ENCODE results near the gene CYP3A5. TPM values are rescaled to one million over a fixed set of nuclear protein-coding genes. Genes with fewer than 3 reads are reported as not detected.

CYP3A5 gene
- total and polyA plus RNA-seq, 12 donors = 0.03 TPM; not detected in 11

GRCh38 chr7:99719996-99720769 is 40.4 kb upstream of the CYP3A5 start:
- Histone ChIP-seq H3K36me3 (no peaks in the 10 kb centered on the region), H3K27ac (no peak overlapping the region), H3K4me1 (no peaks in the 10 kb centered on the region), H3K4me3 (no peak overlapping the region), H3K27me3 (no peaks in the 10 kb centered on the region), H3K9me3 (peaks cover 0 to 10% (median 0%) of the 10 kb centered on the region in 11 donors)
- DNase-seq (no peak), ATAC-seq (no peak)
- intact Hi-C loops (cut with DNase I) = loop anchor here in 1 of 10 donors (10.0 kb wide), 1 partner anchor 55 kb away; no protein-coding TSS in a partner anchor
- 53 to 66% methylated on average over 4 of the region's 4 CpGs for WGBS, 2 donors
- TF ChIP-seq CTCF (IDR thresholded peaks at IDR 0.05) = no peak

GRCh38 chr7:99713995-99714570 is 34.3 kb upstream of the CYP3A5 start:
- Histone ChIP-seq H3K27me3 (no peaks in the 10 kb centered on the region), H3K9me3 (peaks cover 0 to 18% (median 0%) of the 10 kb centered on the region in 11 donors), H3K27ac (no peak overlapping the region), H3K4me1 (no peaks in the 10 kb centered on the region), H3K4me3 (no peak overlapping the region), H3K36me3 (peaks cover 0 to 15% (median 0%) of the 10 kb centered on the region in 9 donors)
- DNase-seq (no peak), ATAC-seq (no peak)
- intact Hi-C loops (cut with DNase I) = no loop called here
- no peak for TF ChIP-seq CTCF (IDR thresholded peaks at IDR 0.05)
- 70 to 74% methylated on average over 3 of the region's 3 CpGs for WGBS, 2 donors

GRCh38 chr7:99709838-99710578 is 30.2 kb upstream of the CYP3A5 start:
- ATAC-seq = no peak
- Histone ChIP-seq H3K27me3 (no peaks in the 10 kb centered on the region), H3K9me3 (peaks cover 0 to 42% (median 17%) of the 10 kb centered on the region in 11 donors), H3K36me3 (peaks cover 0 to 34% (median 0%) of the 10 kb centered on the region in 9 donors), H3K27ac (no peak overlapping the region), H3K4me1 (no peaks in the 10 kb centered on the region), H3K4me3 (no peak overlapping the region)
- intact Hi-C loops (cut with DNase I) = no loop called here
- 73 to 76% methylated on average over 2 of the region's 2 CpGs for WGBS, 2 donors
- DNase-seq = no peak
- TF ChIP-seq CTCF (IDR thresholded peaks at IDR 0.05) = no peak

- H3K27me3 ChIP-seq = no peaks in the 10 kb centered on the region
- WGBS, 2 donors = 89 to 96% methylated on average over 2 of the region's 2 CpGs
- ATAC-seq (no peak), DNase-seq (no peak)
- H3K4me3 ChIP-seq = no peak overlapping the region
- intact Hi-C loops (cut with DNase I) = no loop called here
- H3K4me1 ChIP-seq = no peaks in the 10 kb centered on the region
- TF ChIP-seq CTCF (IDR thresholded peaks at IDR 0.05) = no peak
- peaks cover 0 to 34% (median 0%) of the 10 kb centered on the region in 9 donors for H3K36me3 ChIP-seq
- no peak overlapping the region for H3K27ac ChIP-seq
- peaks cover 0 to 40% (median 17%) of the 10 kb centered on the region in 11 donors for H3K9me3 ChIP-seq
Measured at GRCh38 chr7:99709260-99709659, 29.5 kb upstream of the CYP3A5 start.
